GM12878 (cell line): Measurements from ENCODE around the gene ANKRD30B.
"Not testable (repeated sequence)": the region's sequence is repeated elsewhere in the genome, so short reads cannot be mapped to it uniquely, and the experiment has no call there.

Source experiments
- MAX ChIP-seq: IDR thresholded peaks from 2 replicates; pipeline ENCODE4 v1.6.1; 2012; ENCODE audit warnings: low read depth, low read length, improper control_type of control experiment
- POLR2AphosphoS5 ChIP-seq: IDR thresholded peaks from 2 replicates; pipeline ENCODE4 v1.6.1; 2011; ENCODE audit warnings: mild to moderate bottlenecking, low read length, inconsistent platforms
- REST ChIP-seq: IDR thresholded peaks from 2 replicates; pipeline ENCODE4 v1.6.1; 2012; ENCODE audit warnings: mild to moderate bottlenecking, low read depth, low read length
- RFX5 ChIP-seq: IDR thresholded peaks from 2 replicates; pipeline ENCODE4 v1.6.1; 2011; ENCODE audit warnings: low read depth, low read length, improper control_type of control experiment
- TAF1 ChIP-seq: IDR thresholded peaks from 2 replicates; pipeline ENCODE4 v1.6.1; 2011; ENCODE audit warnings: mild to moderate bottlenecking, low read depth, low read length, borderline replicate concordance

DNA sequence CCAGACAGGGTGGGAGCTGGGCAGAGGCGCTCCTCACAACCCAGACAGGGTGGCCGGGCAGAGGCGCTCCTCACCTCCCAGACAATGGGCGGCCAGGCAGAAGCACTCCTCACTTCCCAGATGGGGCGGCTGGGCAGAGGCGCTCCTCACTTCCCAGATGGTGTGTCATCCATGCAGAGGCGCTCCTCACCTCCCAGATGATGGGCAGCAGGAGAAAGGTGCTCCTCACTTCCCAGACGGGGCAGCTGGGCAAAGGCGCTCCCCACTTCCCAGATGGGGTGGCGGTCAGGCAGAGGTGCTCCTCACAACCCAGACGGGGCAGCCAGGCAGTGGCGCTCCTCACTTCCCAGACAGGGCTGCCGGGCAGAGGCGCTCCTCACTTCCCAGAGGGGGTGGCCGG is 112.0 kb downstream of the ANKRD30B start:
- not testable (repeated sequence) for TF ChIP-seq TAF1, RFX5, MAX, REST, POLR2AphosphoS5
